Esophagus muscularis mucosa (tissue), 4 donors: ENCODE results near the gene KRT71. TPM values are rescaled to one million over a fixed set of nuclear protein-coding genes. Genes with fewer than 3 reads are reported as not detected.

Experiments
- DNase-seq: peaks from one replicate; pipeline ENCODE4 v3.0.0-alpha.2; 2017; ENCODE audit errors: extremely low spot score
- H3K27ac ChIP-seq, 4 donors: fragments of 200-600 bp; sonication (generic); replicated peaks in 1 of 4; 1 replicate in 3 of 4; 2 replicates in 1 of 4; pipeline ENCODE4 v1.5.1; 2016 to 2019; ENCODE audit warnings: mild to moderate bottlenecking in 1 of 4
- H3K27me3 ChIP-seq, 4 donors: fragments of 200-600 bp; sonication (generic); one replicate each; pipeline versions ENCODE4 v1.5.1 to v1.6.0; 2016 to 2019
- H3K36me3 ChIP-seq, 4 donors: fragments of 200-600 bp; sonication (generic); one replicate each; pipeline ENCODE4 v1.5.1; 2016 to 2019
- H3K4me1 ChIP-seq, 4 donors: fragments of 200-600 bp; sonication (generic); one replicate each; pipeline ENCODE4 v1.5.1; 2016 to 2019
- H3K4me3 ChIP-seq, 4 donors: fragments of 200-600 bp; sonication (generic); 1 replicate in 2 of 4; 2 replicates in 2 of 4; pipeline ENCODE4 v1.5.1; 2016 to 2019; ENCODE audit warnings: mild to moderate bottlenecking in 4 of 4, moderate library complexity in 1 of 4
- H3K9me3 ChIP-seq, 4 donors: fragments of 200-600 bp; sonication (generic); 1 replicate in 3 of 4; 2 replicates in 1 of 4; pipeline ENCODE4 v1.5.1; 2016 to 2019
- EP300 ChIP-seq: sonication (generic); formaldehyde crosslinking; IDR thresholded peaks from one replicate; pipeline ENCODE4 v1.6.1; 2017; ENCODE audit warnings: antibody characterized with exemption
- POLR2A ChIP-seq: fragments of 450-650 bp; IDR thresholded peaks from one replicate; pipeline ENCODE4 v1.6.1; 2017; ENCODE audit warnings: antibody characterized with exemption, moderate library complexity, mild to moderate bottlenecking, low read depth
- POLR2AphosphoS5 ChIP-seq, 2 donors: sonication (generic); formaldehyde crosslinking; IDR thresholded peaks; one replicate each; pipeline ENCODE4 v1.6.1; 2017; ENCODE audit warnings: antibody characterized with exemption in 2 of 2
- WGBS: methylation state at CpG from one replicate; pipeline ENCODE4 v1.1.5; 2018; 5-methylcytosine and 5-hydroxymethylcytosine counted together
- intact Hi-C: fragments of 100-400 bp; cut with DNase I; formaldehyde crosslinking; loops from one replicate; pipeline ENCODE4 v1.15.1; 2023
- total RNA-seq, 4 donors: library from RNA; depleted of rRNA; stranded (reverse); fragments of >200 nt; gene quantifications; one replicate each; pipeline versions ENCODE4 v1.1.0 to v1.2.1, GENCODE V29; 2016
- TF ChIP-seq, protein P1 (sequence below), 3 experiments: fragments of 200-600 bp in 2 of 3; fragments of 450-650 bp in 1 of 3; sonication (generic) in 2 of 3; IDR thresholded peaks; one replicate each; pipeline ENCODE4 v1.5.1; 2017 to 2019; ENCODE audit warnings: antibody characterized with exemption in 3 of 3, mild to moderate bottlenecking in 2 of 3, moderate library complexity in 1 of 3

KRT71 gene
- total RNA-seq, 4 donors from 2014 or later: not detected

DNA sequence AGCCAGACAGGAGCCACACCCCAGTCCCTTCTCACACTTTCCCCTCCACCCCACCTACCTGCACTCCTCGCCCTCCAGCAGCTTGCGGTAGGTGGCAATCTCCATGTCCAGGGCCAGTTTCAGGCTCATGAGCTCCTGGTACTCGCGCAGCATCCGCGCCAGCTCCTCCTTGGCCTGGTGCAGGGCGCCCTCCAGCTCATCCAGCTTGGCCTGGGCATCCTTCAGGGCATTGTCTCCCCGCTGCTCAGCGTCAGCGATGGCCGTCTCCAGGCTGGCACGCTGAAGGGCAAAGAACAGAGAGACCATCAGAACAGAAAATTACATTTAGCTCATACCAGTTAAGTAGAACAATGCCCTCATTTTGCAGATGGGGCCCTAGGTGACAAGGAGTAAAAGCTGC is 15.2 kb upstream of the KRT71 start:
- 79% methylated on average over 9 of the region's 12 CpGs for WGBS
- Histone ChIP-seq H3K4me1 (peaks cover 0 to 7% (median 0%) of the 10 kb centered on the region in 4 donors), H3K4me3 (no peak overlapping the region), H3K27me3 (peaks cover 0 to 49% (median 0%) of the 10 kb centered on the region in 4 donors), H3K27ac (no peak overlapping the region), H3K36me3 (no peaks in the 10 kb centered on the region), H3K9me3 (no peaks in the 10 kb centered on the region)
- no peak for DNase-seq
- no peak for TF ChIP-seq EP300
- TF ChIP-seq, protein P1, sequence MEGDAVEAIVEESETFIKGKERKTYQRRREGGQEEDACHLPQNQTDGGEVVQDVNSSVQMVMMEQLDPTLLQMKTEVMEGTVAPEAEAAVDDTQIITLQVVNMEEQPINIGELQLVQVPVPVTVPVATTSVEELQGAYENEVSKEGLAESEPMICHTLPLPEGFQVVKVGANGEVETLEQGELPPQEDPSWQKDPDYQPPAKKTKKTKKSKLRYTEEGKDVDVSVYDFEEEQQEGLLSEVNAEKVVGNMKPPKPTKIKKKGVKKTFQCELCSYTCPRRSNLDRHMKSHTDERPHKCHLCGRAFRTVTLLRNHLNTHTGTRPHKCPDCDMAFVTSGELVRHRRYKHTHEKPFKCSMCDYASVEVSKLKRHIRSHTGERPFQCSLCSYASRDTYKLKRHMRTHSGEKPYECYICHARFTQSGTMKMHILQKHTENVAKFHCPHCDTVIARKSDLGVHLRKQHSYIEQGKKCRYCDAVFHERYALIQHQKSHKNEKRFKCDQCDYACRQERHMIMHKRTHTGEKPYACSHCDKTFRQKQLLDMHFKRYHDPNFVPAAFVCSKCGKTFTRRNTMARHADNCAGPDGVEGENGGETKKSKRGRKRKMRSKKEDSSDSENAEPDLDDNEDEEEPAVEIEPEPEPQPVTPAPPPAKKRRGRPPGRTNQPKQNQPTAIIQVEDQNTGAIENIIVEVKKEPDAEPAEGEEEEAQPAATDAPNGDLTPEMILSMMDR (IDR thresholded peaks at IDR 0.05): no peak
- no peak for TF ChIP-seq POLR2A
- TF ChIP-seq POLR2AphosphoS5 (IDR thresholded peaks at IDR 0.05): no peak
- intact Hi-C loops: no loop called here

DNA sequence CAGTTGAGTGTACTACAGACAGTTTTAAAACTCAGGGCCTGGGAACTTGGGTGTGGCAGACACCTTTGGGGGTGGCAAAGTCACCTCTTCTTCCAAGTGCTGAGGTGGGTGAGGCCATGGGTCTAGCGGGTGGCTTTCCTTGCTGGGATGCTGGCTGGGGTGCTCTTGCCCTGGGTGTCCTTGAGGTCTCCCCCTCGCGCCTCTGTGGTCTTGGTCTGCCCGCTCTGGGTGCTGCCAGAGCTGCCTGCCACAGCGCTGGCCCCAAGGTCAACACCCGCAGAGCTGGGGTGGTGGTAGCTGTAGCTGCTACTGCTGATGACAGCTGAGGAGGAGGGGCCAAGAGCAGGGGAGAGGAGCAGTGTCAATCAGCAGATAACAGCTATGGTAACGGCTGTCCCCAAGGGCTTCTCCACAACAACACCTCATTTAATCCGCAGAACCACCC is 13.9 kb upstream of the KRT71 start:
- WGBS: 84% methylated on average over 6 of the region's 8 CpGs
- Histone ChIP-seq H3K27me3 (peaks cover 0 to 39% (median 0%) of the 10 kb centered on the region in 4 donors), H3K4me3 (no peak overlapping the region), H3K36me3 (no peaks in the 10 kb centered on the region), H3K9me3 (no peaks in the 10 kb centered on the region), H3K27ac (no peak overlapping the region), H3K4me1 (peaks cover 0 to 7% (median 0%) of the 10 kb centered on the region in 4 donors)
- intact Hi-C loops: no loop called here
- no peak for DNase-seq
- TF ChIP-seq POLR2AphosphoS5 (IDR thresholded peaks at IDR 0.05): no peak
- TF ChIP-seq, protein P1 (IDR thresholded peaks at IDR 0.05): no peak
- TF ChIP-seq EP300: no peak
- no peak for TF ChIP-seq POLR2A

DNA sequence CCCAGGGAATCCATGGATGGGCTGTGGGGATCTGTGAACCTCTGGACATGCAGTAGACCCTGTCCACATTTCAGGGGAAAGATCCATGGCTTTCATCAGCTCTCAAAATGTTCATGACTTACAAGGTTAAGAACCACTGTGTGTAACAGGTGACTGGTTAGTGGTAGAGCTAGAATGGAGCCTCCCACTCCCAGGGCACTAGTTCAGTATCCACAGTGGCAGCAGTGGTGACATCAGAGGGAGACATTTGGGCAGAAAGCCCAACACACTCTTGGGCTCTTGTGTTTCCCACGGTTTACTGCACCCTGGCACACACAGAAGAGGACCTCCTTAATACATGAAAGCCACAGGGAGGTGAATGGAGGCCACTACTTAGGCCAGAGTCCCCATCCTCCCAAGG is 11.6 kb upstream of the KRT71 start:
- TF ChIP-seq POLR2A (no peak), EP300 (no peak), POLR2AphosphoS5 (IDR thresholded peaks at IDR 0.05) (no peak)
- TF ChIP-seq, protein P1 (IDR thresholded peaks at IDR 0.05): no peak
- intact Hi-C loops: no loop called here
- no peak for DNase-seq
- Histone ChIP-seq H3K9me3 (no peaks in the 10 kb centered on the region), H3K4me1 (peaks cover 0 to 7% (median 0%) of the 10 kb centered on the region in 4 donors), H3K27ac (no peak overlapping the region), H3K36me3 (no peaks in the 10 kb centered on the region), H3K27me3 (peaks cover 0 to 24% (median 0%) of the 10 kb centered on the region in 4 donors), H3K4me3 (no peak overlapping the region)
- 89% methylated on average over 1 of the region's 1 CpG for WGBS

DNA sequence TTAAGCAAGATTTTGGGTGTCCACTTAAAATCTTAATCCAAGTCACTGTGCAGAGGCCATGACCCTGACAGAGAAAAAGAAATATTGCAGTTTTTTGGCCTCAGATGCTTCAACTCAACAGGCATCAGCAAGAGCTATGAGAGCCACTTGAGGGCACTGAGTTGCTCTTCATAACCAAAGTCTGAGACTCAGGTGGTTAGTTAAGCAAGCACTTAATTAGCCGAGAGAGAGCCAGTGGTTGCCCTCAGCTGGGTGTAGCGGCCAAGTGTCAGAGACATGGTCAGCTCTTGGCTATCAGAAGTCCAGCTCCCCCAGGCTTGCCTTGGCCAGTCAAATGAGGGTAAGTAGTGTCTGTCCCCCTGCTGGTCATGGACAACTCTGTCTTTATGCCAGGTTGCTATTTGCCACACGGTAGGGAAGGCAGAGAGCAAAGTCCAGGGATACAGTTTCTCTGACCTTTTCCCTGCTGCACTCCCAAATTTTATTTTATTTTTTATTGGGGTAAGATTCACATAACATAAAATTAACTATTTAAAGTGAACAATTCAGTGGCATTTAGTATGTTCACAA is 9.0 kb upstream of the KRT71 start:
- no peak overlapping the region for H3K4me3 ChIP-seq
- peaks cover 0 to 17% (median 0%) of the 10 kb centered on the region in 4 donors for H3K27me3 ChIP-seq
- intact Hi-C loops: no loop called here
- WGBS: 45% methylated on average over 2 of the region's 3 CpGs
- no peaks in the 10 kb centered on the region for H3K36me3 ChIP-seq
- no peak overlapping the region for H3K27ac ChIP-seq
- no peaks in the 10 kb centered on the region for H3K9me3 ChIP-seq
- no peak for DNase-seq
- no peak for TF ChIP-seq EP300
- TF ChIP-seq, protein P1 (IDR thresholded peaks at IDR 0.05): peak in 1 of 3 experiments; percentile 11
- H3K4me1 ChIP-seq: peaks cover 0 to 3% (median 0%) of the 10 kb centered on the region in 4 donors

DNA sequence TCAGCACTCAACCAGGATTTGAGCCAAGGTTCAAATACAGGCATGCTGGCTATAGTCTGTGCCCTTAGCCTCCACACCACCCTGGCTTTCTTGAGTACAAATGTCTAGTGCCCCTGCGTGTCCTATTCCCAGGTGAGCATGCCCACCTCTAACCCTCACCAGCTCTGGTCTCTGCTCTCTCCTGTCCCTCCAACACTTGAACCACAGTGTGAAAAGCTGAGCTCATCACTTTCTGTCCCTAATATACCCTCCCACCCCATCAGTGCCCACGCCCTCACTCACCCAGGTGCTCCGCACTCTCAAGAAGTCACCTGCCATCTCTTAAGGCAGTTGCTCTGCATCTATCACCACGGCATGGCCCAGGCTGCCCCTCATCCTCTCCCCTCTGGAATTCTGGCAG is 7.0 kb upstream of the KRT71 start:
- Histone ChIP-seq H3K27me3 (peaks cover 0 to 14% (median 0%) of the 10 kb centered on the region in 4 donors), H3K9me3 (no peaks in the 10 kb centered on the region), H3K27ac (no peak overlapping the region), H3K4me3 (no peak overlapping the region), H3K36me3 (no peaks in the 10 kb centered on the region), H3K4me1 (no peaks in the 10 kb centered on the region)
- intact Hi-C loops: no loop called here
- DNase-seq: no peak
- 80% methylated on average over 4 of the region's 4 CpGs for WGBS
- TF ChIP-seq EP300: no peak
- TF ChIP-seq, protein P1 (IDR thresholded peaks at IDR 0.05): no peak
- TF ChIP-seq POLR2A: no peak
- no peak for TF ChIP-seq POLR2AphosphoS5 (IDR thresholded peaks at IDR 0.05)
